Activated CD4-positive, alpha-beta T cell treated with anti-CD3 and anti-CD28 coated beads, Interleukin-2, amount 10 ng/mL, durations not matched to agents 24 days and 14 days (primary cell): Measurements from ENCODE around the gene ENOSF1. TPM values are rescaled to one million over a fixed set of nuclear protein-coding genes. Genes with fewer than 3 reads are reported as not detected.
"Not testable (repeated sequence)": the region's sequence is repeated elsewhere in the genome, so short reads cannot be mapped to it uniquely, and the experiment has no call there.

Experiments used
- DNase-seq: peaks from one replicate; pipeline ENCODE4 v3.0.0; 2022
- H3K27ac Mint-ChIP-seq: one replicate; pipeline ENCODE4 v1.8.0; 2022; ENCODE audit warnings: mild to moderate bottlenecking, mixed read lengths
- H3K27me3 Mint-ChIP-seq: one replicate; pipeline ENCODE4 v1.8.0; 2022; ENCODE audit warnings: mixed read lengths
- H3K36me3 Mint-ChIP-seq: one replicate; pipeline ENCODE4 v1.8.0; 2022; ENCODE audit warnings: low read depth, mild to moderate bottlenecking, mixed read lengths
- H3K4me1 Mint-ChIP-seq: one replicate; pipeline ENCODE4 v1.8.0; 2021; ENCODE audit warnings: mixed read lengths
- H3K4me3 Mint-ChIP-seq: one replicate; pipeline ENCODE4 v1.8.0; 2022; ENCODE audit warnings: mild to moderate bottlenecking, moderate library complexity, mixed read lengths
- H3K9me3 Mint-ChIP-seq: one replicate; pipeline ENCODE4 v1.8.0; 2021; ENCODE audit warnings: mixed read lengths
- intact Hi-C: fragments of 100-400 bp; cut with micrococcal nuclease; formaldehyde crosslinking; loops from one replicate; pipeline ENCODE4 v1.15.1; 2023
- total RNA-seq: library from RNA; stranded (reverse); gene quantifications from 2 replicates; pipeline ENCODE4 v1.2.3, GENCODE V29; 2022

ENOSF1 gene
- total RNA-seq, 1 donor from 2014 or later = 91.8 TPM

DNA sequence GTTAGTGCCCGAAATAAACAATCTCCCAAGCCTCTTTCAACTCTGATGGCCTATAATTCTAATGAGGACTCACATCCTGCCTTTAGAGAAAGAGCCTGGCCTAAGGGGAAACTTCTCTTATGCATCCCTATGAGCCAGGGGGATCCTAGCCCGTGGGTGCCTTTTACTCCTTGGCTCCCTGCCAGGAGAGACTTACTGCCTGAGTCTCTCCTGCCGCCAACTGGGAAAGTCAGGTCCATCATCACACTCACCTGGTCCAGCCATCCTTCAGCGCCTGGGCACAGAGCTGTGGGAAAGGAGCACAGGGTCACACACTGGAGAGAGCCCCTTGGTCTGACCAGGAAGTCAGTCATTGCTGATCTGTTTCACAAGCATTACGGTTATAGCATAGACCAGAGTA is 24.1 kb downstream of the ENOSF1 start:
- no peak for DNase-seq
- intact Hi-C loops = no loop called here
- Mint-ChIP-seq H3K36me3 (peaks cover 63% of the 10 kb centered on the region), H3K4me1 (peaks cover 5% of the 10 kb centered on the region), H3K27me3 (no peaks in the 10 kb centered on the region), H3K9me3 (no peaks in the 10 kb centered on the region), H3K27ac (no peak overlapping the region), H3K4me3 (no peak overlapping the region)

DNA sequence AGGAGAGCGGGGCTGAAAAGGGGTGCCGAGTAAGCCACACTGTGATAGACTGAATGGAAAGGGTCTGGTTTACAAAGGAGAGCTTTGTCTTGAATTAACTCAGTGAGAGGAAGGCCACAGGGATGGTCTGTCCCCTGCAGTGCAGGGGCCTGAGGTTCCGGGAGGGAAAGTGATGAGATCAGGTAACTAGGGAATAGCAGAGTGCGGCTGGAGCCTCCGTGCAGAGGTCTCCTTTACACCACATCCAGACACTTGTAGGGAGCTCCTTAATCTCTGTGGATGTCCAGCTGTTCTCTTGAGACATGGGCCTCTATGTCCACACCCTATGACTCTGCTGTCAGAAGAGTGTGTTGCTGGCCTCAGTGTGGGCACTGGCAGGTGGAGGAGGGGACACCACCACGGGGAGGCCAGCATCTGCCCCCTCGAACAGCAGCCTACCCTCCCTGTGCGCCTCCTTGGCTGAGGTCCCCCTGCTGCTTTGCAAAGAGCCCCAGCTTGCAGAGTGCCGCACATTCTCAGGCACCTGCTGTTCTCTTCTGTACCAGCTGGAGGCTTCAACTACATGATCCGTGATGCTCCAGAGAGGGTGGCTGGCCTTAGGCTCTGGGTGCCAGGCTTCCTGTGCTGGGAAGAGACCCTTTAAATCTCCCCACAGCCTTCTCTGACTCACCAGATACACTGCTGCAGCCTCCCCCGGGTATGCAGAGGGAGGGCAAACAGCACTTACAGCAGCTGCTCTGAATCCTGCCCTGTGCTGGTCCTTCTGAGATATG is 25.9 kb downstream of the ENOSF1 start:
- Mint-ChIP-seq H3K4me1 (peaks cover 16% of the 10 kb centered on the region), H3K27ac (no peak overlapping the region), H3K4me3 (no peak overlapping the region), H3K9me3 (no peaks in the 10 kb centered on the region), H3K36me3 (peaks cover 63% of the 10 kb centered on the region), H3K27me3 (no peaks in the 10 kb centered on the region)
- intact Hi-C loops = no loop called here
- no peak for DNase-seq

DNA sequence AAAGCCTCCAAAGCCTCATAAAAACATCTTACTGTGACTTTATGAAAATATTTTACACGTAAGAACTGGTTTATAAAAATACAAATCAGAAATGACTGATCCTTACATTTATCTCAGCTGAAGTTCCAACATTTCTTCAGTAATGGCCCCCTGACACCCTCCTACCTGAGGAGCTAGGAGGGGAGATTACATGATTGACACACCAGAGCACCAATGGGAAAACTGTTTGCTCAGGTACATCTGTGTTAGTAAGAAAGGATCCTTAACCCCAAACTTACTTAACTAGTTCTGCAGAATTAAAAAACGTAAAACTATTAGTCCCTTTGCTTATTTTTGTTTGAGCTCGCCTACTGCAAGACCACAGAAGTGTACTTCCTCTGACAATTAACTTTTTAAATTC is 27.0 kb downstream of the ENOSF1 start:
- Mint-ChIP-seq H3K4me1 (peaks cover 20% of the 10 kb centered on the region), H3K27me3 (no peaks in the 10 kb centered on the region), H3K4me3 (no peak overlapping the region), H3K9me3 (no peaks in the 10 kb centered on the region), H3K27ac (no peak overlapping the region), H3K36me3 (peaks cover 64% of the 10 kb centered on the region)
- intact Hi-C loops = no loop called here
- no peak for DNase-seq

DNA sequence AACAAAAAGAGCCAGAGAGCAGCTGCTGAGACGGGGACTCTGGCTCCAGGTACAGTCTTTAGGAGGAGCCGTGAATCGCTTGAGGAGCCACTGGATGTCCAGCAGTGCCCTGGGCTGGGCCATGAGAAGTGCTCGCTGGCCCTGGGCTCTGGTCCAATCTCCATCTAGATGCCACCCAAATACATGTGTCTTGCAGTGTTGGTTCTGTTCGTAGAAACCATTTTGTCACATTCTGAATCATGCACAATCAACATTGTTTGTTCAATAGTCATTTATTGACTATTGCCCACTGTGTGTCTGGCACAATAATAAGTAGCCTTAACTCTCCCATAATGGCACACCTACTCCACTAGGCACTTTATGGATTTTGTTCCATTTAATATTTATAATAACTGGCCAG is 28.9 kb downstream of the ENOSF1 start:
- intact Hi-C loops = loop anchor here (2.0 kb wide), 2 partner anchors 25 to 27 kb away; no protein-coding TSS in a partner anchor

DNA sequence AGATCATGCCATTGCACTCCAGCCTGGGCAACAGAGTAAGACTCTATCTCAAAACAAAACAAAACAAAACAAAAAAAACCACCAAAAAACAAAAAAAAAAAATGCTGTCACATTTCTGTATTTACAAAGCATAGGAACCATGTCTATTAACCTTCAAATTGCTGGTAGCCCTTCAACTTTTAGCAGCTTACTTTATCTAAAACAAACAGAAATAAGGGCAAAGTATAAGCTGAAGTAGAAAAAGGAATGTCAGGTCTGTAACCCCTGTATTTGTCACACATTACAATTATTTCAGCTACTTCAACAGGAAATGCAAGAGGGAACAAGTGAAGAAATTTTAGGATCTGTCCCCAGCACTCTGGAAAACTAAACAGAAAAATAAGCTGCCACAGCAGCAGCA is 29.6 kb downstream of the ENOSF1 start:
- H3K4me3 Mint-ChIP-seq = no peak overlapping the region
- intact Hi-C loops = loop anchor here (2.0 kb wide), 2 partner anchors 24 to 28 kb away; no protein-coding TSS in a partner anchor
- H3K4me1 Mint-ChIP-seq = peaks cover 22% of the 10 kb centered on the region
- no peaks in the 10 kb centered on the region for H3K27me3 Mint-ChIP-seq
- DNase-seq = no peak
- no peaks in the 10 kb centered on the region for H3K9me3 Mint-ChIP-seq
- H3K27ac Mint-ChIP-seq = peak overlapping the region; percentile 37
- H3K36me3 Mint-ChIP-seq = peaks cover 71% of the 10 kb centered on the region

More for the DNA sequence above, 28.9 kb downstream of the ENOSF1 start:
- no peak for DNase-seq
- Mint-ChIP-seq H3K27me3 (no peaks in the 10 kb centered on the region), H3K4me1 (peaks cover 22% of the 10 kb centered on the region), H3K9me3 (no peaks in the 10 kb centered on the region), H3K4me3 (no peak overlapping the region), H3K27ac (no peak overlapping the region), H3K36me3 (peaks cover 72% of the 10 kb centered on the region)

DNA sequence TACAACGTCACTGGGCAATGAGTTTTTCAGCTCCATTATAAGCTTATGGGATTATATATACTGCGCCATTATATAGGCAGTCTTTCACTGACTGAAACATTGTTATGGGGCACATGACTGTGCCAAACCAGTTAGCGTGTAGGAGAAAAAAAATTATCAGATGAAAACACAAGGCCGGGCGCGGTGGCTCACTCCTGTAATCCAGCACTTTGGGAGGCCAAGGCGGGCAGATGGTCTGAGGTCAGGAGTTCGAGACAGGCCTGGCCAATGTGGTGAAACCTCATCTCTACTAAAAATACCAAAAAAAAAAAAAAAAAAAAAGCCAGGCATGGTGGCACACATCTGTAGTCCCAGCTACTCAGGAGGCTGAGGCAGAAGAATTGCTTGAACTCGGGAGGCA is 30.0 kb downstream of the ENOSF1 start:
- H3K4me3 Mint-ChIP-seq = peak overlapping the region; percentile 55
- H3K27ac Mint-ChIP-seq = peak overlapping the region; percentile 88

DNA sequence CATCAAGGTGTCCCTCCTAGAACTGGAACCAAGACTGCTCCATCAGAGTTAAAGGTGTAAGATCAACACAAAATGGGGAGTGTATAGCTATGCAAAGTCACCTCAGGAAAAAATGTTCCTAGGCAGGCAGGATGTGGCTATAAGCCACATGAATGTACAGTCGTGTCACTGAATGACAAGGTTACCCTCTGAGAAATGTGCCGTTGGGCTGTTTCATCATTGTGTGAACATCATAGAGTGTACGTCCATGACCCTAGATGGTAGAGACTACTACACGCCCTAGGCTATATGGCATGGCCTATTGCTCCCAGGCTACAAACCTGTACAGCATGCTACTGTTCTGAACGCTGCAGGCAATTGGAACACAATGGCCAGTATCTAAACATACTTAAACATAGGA is 30.4 kb downstream of the ENOSF1 start:
- H3K4me1 Mint-ChIP-seq = peaks cover 23% of the 10 kb centered on the region
- H3K4me3 Mint-ChIP-seq = peak overlapping the region; percentile 55
- DNase-seq = peak; percentile 92
- peak overlapping the region; percentile 88 for H3K27ac Mint-ChIP-seq
- H3K27me3 Mint-ChIP-seq = no peaks in the 10 kb centered on the region
- intact Hi-C loops = loop anchor here (2.0 kb wide), 2 partner anchors 23 to 29 kb away; no protein-coding TSS in a partner anchor
- H3K36me3 Mint-ChIP-seq = peaks cover 69% of the 10 kb centered on the region
- H3K9me3 Mint-ChIP-seq = no peaks in the 10 kb centered on the region

More for the DNA sequence above, 30.0 kb downstream of the ENOSF1 start:
- DNase-seq, H3K9me3 Mint-ChIP-seq, H3K27me3 Mint-ChIP-seq: not testable (repeated sequence)
- Mint-ChIP-seq H3K36me3 (peaks cover 70% of the 10 kb centered on the region), H3K4me1 (peaks cover 22% of the 10 kb centered on the region)
- intact Hi-C loops = loop anchor here (2.0 kb wide), 2 partner anchors 24 to 28 kb away; no protein-coding TSS in a partner anchor

DNA sequence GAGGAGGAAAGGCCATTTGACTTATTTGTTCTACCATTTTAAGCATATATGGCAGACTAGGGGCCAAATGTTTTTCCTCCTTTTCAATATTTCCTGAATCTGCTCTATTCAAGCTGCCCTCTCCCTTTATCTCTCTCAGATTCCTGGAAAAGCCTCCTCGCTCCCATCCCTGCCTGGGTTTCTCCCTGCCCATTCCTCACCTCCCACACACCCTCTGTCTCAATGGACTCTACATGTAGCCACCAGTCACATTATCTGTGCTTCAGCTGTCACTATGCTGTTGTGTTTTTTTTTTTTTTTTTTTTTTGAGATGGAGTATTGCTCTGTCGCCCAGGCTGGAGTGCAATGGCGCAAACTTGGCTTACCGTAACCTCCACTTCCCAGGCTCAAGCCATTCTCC is 32.0 kb downstream of the ENOSF1 start:
- intact Hi-C loops = no loop called here
- peaks cover 73% of the 10 kb centered on the region for H3K36me3 Mint-ChIP-seq
- no peak overlapping the region for H3K27ac Mint-ChIP-seq
- peaks cover 25% of the 10 kb centered on the region for H3K4me1 Mint-ChIP-seq
- H3K9me3 Mint-ChIP-seq = no peaks in the 10 kb centered on the region
- no peak overlapping the region for H3K4me3 Mint-ChIP-seq
- DNase-seq = no peak
- no peaks in the 10 kb centered on the region for H3K27me3 Mint-ChIP-seq

DNA sequence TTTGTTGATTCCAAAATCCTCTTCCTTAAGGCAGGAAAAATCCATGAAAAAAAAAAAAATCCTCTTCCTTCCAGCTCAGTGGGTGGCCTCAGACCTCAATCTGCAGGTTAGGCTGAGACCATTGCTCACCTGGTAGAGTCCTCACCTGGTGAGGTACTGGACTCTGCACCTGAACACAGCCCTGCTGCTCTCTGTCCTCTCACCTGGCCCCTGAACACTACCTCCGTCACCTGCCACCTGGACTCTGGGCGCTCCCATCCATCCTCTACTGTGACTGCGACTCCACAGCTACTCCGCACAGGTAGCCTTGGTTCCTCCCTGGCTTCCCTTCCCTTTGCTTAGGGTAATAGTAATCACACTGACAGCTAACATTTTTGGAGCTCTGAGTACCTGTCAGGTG is 32.9 kb downstream of the ENOSF1 start:
- no peak overlapping the region for H3K27ac Mint-ChIP-seq
- intact Hi-C loops = no loop called here
- DNase-seq = no peak
- H3K9me3 Mint-ChIP-seq = no peaks in the 10 kb centered on the region
- no peak overlapping the region for H3K4me3 Mint-ChIP-seq
- no peaks in the 10 kb centered on the region for H3K27me3 Mint-ChIP-seq
- peaks cover 69% of the 10 kb centered on the region for H3K36me3 Mint-ChIP-seq
- peaks cover 25% of the 10 kb centered on the region for H3K4me1 Mint-ChIP-seq

DNA sequence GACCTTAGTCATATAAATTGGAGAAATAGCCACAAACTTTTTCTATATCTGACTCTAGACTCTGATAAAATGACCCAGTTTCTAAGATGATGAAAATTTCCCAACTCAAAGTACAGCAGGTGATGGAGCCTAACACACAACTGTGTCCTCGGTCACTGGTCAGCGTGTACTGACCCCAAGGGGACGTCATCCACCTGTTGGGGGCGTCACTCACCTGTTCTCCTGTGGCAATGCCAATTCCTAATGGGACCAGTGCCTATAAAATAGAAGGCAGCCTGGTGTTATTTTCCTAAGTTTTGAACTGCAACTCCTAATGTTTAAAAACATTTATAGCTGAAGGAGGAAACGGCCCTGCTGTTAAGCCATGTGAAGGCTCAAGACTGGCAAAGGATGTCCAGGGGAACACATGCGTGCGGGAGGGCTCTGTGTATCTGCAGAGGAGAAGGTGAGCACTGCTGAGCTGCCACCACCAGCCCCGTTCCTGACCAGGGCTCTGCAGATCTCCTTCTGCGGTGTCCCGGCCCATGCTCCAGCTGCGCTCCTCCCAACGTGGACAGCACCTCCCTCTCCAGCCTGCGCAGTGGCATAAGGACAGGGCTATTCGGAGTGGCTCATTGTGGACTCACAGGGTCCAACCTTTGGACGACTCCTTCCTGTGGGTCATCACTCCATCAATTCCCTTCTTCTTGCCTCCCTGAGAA is 33.8 kb downstream of the ENOSF1 start:
- Mint-ChIP-seq H3K36me3 (peaks cover 71% of the 10 kb centered on the region), H3K9me3 (no peaks in the 10 kb centered on the region), H3K4me3 (no peak overlapping the region), H3K4me1 (peaks cover 25% of the 10 kb centered on the region), H3K27me3 (no peaks in the 10 kb centered on the region), H3K27ac (no peak overlapping the region)
- intact Hi-C loops = no loop called here
- no peak for DNase-seq

DNA sequence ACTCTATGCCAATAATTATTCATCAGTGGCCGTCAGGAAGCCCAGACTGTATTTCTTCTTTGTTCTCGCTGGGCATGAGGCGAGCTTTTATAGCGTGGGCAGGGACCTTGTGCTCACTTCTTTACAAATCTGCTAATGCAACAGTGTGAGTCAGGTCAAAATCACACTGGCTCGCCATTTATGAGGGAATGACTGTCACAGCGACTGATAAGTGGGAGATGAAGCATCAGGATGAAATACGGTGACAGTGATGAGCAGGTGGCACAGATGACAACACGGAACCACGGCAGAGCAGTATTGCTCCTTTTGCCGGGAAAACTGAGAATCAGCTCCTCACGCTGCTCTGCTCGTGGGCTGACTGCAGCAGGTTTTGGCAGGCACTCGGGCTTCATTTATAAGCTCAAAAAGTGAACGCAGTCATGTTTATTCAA is 34.5 kb downstream of the ENOSF1 start:
- DNase-seq = no peak
- H3K4me1 Mint-ChIP-seq = peaks cover 22% of the 10 kb centered on the region
- H3K9me3 Mint-ChIP-seq = no peaks in the 10 kb centered on the region
- intact Hi-C loops = no loop called here
- H3K4me3 Mint-ChIP-seq = no peak overlapping the region
- H3K27ac Mint-ChIP-seq = no peak overlapping the region
- H3K36me3 Mint-ChIP-seq = peaks cover 66% of the 10 kb centered on the region
- no peaks in the 10 kb centered on the region for H3K27me3 Mint-ChIP-seq

DNA sequence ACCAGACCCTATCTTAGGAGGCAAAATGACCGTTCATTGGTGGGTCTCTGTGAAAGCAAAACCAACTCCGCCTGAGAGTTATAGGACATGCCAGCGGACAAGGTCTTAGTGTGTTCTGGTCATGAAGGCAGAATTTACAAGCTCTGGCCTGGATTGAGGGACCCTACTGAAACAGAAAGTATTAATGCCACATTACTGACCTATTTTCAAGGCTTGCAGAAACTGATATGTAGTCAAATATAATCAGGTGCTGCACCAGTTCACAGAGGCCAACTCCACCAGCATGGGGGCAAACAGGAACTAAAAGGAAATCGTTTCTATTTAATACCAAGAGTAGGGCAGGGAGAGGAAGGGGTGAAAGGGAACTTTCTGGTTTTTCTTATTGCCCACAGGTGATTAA is 35.3 kb downstream of the ENOSF1 start:
- Mint-ChIP-seq H3K36me3 (peaks cover 67% of the 10 kb centered on the region), H3K9me3 (no peaks in the 10 kb centered on the region), H3K27ac (peak overlapping the region; percentile 39), H3K4me1 (peaks cover 17% of the 10 kb centered on the region), H3K4me3 (no peak overlapping the region), H3K27me3 (no peaks in the 10 kb centered on the region)
- intact Hi-C loops = no loop called here
- no peak for DNase-seq

DNA sequence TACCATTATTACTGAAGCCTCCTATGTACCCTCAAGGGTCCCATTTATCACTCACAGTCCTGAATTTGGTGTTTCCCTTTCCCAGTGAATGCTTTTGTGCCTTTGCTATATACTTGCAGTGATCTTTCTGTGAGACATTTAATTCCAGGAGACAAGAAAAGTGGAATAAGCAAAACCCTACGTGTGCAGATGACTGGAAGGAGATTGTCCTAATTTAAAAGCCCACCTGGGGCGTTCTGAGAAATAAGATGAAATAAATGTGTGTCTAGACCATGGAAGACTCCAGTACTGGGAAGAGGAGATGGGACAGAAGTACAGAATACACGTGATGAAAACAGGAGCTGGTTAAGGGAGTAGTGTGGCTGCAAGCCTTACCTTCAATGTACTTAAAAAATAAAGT is 35.7 kb downstream of the ENOSF1 start:
- H3K9me3 Mint-ChIP-seq = no peaks in the 10 kb centered on the region
- H3K4me3 Mint-ChIP-seq = no peak overlapping the region
- intact Hi-C loops = no loop called here
- no peaks in the 10 kb centered on the region for H3K27me3 Mint-ChIP-seq
- no peak for DNase-seq
- H3K36me3 Mint-ChIP-seq = peaks cover 66% of the 10 kb centered on the region
- peaks cover 13% of the 10 kb centered on the region for H3K4me1 Mint-ChIP-seq
- H3K27ac Mint-ChIP-seq = no peak overlapping the region

DNA sequence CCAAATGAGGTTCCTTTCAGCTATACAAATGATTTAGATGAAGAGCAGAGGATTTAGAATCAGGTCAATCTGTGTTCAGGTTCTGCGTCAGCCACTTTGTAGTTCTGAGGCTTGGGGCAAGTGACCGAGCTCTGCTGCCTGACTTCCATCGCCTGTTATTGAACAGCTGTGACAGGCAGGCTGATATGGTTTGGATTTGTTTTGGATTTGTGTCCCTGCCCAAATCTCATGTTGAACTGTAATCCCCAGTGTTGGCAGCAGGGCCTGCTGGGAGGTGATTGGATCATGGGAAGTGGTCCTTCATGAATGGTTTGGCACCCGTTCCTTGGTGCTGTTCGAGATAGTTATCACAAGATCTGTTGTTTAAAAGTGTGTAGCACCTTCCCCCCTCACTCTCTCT is 36.4 kb downstream of the ENOSF1 start:
- intact Hi-C loops = no loop called here
- Mint-ChIP-seq H3K27ac (no peak overlapping the region), H3K4me3 (no peak overlapping the region), H3K27me3 (no peaks in the 10 kb centered on the region), H3K9me3 (no peaks in the 10 kb centered on the region), H3K36me3 (peaks cover 65% of the 10 kb centered on the region), H3K4me1 (peaks cover 8% of the 10 kb centered on the region)
- DNase-seq = no peak
